ENCODE results near the gene ARNT2.

- no peak for TF ChIP-seq CTCF (IDR thresholded peaks at IDR 0.05)
- TF ChIP-seq ZFX (IDR thresholded peaks at IDR 0.05; ENCODE audit: borderline replicate concordance), result no peak
Observed at GRCh38 chr15:80461356-80462095, 57.3 kb downstream of the ARNT2 start.

Measured in 22Rv1 (cell line).